ENCODE data around the gene DLGAP4. TPM values are rescaled to one million over a fixed set of nuclear protein-coding genes. Genes with fewer than 3 reads are reported as not detected.
A peak's percentile ranks its signal among the peaks of the same experiment; 100 is the strongest.

The DLGAP4 gene
- polyA plus RNA-seq, 2 of the 4 experiments (the other 2 are of a cell fraction): 11.9 to 36.7 TPM

DNA sequence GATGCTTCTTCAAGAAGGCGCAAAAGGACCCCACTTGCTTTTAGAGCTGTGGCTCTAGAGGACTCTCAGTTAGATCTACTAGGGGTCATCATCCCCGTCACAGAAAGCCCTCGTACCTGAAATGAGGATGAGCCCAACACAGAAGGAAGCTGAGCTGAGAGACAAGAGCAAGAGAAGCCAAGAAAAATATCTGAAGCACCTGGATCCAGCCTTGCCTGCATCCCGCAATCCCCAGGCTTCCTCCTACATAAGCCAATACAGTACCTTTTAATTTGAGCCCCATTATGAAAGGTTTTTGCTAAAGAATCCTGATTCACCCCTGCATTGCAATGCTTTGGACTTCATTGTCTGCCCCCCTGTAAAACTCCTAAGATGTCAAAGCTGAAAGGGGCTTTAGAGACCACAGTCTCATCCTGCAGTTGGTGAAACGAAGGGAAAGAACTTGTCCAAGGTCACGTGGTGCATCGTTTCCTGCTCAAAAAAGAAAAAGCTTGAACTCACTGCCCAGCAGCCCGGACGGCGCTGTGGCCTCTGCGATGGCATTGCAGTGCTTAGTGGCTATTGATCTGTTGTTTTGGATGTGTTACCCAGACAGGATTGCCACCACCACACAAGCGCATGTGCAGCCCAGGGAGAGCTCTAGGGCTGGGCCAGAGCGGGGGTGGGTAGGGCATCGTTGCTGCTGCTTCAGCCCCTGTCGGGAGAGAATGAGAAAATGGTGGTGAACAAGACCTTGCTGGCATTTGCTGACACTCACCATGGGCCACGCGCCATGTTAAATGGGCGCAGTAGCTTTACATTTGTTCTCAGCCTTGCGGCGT lies 41.5 kb upstream of the DLGAP4 start:
- ChIA-PET POLR2A (interaction anchor here (0.6 kb wide), 1 partner anchor 12 kb away, joined by 5 read pairs; no protein-coding TSS in a partner anchor), CTCF (interaction anchor here (2.5 to 4.5 kb wide), 2 partner anchors 9 to 175 kb away, joined by 10 to 20 read pairs; no protein-coding TSS in a partner anchor)
- DNase-seq (ENCODE audit: low read depth in 1 of 2, low spot score in 1 of 2) (no peak), FAIRE-seq (no peak), ATAC-seq (no peak)
- H3K4me1 ChIP-seq: no peaks in the 10 kb centered on the region
- H3K4me2 ChIP-seq: no peak overlapping the region
- 81% methylated on average over 20 of the region's 20 CpGs for WGBS (ENCODE audit: missing lambda C conversion rate)
- no peak overlapping the region for H3K27ac ChIP-seq
- H3K9me3 ChIP-seq: no peaks in the 10 kb centered on the region
- no peak overlapping the region for H3K4me3 ChIP-seq
- no peak for TF ChIP-seq JUN (IDR thresholded peaks at IDR 0.05)
- TF ChIP-seq, protein P1, sequence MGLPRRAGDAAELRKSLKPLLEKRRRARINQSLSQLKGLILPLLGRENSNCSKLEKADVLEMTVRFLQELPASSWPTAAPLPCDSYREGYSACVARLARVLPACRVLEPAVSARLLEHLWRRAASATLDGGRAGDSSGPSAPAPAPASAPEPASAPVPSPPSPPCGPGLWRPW (IDR thresholded peaks at IDR 0.05): no peak
- no peak for TF ChIP-seq NR3C1 (IDR thresholded peaks at IDR 0.05)
- no peak for TF ChIP-seq HOXB13 (CRISPR knock-in tag; IDR thresholded peaks at IDR 0.05; ENCODE audit: low read depth)
- TF ChIP-seq, protein P2, sequence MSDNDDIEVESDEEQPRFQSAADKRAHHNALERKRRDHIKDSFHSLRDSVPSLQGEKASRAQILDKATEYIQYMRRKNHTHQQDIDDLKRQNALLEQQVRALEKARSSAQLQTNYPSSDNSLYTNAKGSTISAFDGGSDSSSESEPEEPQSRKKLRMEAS (IDR thresholded peaks at IDR 0.05): no peak
- TF ChIP-seq, protein P3, sequence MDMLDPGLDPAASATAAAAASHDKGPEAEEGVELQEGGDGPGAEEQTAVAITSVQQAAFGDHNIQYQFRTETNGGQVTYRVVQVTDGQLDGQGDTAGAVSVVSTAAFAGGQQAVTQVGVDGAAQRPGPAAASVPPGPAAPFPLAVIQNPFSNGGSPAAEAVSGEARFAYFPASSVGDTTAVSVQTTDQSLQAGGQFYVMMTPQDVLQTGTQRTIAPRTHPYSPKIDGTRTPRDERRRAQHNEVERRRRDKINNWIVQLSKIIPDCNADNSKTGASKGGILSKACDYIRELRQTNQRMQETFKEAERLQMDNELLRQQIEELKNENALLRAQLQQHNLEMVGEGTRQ (IDR thresholded peaks at IDR 0.05): 0 out of 2 replicates have a peak, but pooled peaks have one; percentile 25
- TF ChIP-seq JUNB (IDR thresholded peaks at IDR 0.05): no peak
- no peak for TF ChIP-seq NFE2L2 (conservative IDR thresholded peaks at IDR 0.05; ENCODE audit: low read length)
- TF ChIP-seq PHF8 (IDR thresholded peaks at IDR 0.05; ENCODE audit: borderline replicate concordance, low read depth): no peak

DNA sequence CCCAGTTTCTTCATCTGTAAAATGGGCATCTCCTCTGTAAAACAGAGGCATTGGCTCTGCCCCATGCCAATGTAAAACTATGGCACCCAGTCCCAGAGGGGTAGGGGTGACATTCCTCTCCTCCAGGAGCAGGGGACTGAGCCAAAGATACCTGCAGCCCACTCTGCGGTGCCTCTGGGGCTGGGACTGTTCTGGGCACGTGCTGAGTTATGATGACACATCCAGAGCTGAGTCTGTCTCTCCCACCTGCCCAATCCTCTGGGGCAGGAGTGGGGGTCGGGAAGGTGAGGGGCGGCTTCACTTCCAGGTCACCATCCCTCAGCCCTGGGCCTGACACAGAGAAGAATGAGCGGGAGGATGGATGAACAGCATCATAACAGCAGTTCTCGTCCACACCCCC lies 40.0 kb upstream of the DLGAP4 start:
- Histone ChIP-seq H3K9me3 (no peaks in the 10 kb centered on the region), H3K4me3 (no peak overlapping the region), H3K27ac (no peak overlapping the region), H3K4me2 (no peak overlapping the region), H3K4me1 (no peaks in the 10 kb centered on the region)
- CTCF ChIA-PET: interaction anchor here (4.5 kb wide), 1 partner anchor 173 kb away, joined by 20 read pairs; no protein-coding TSS in a partner anchor
- 48% methylated on average over 5 of the region's 6 CpGs for WGBS (ENCODE audit: missing lambda C conversion rate)
- DNase-seq (ENCODE audit: low read depth in 1 of 2, low spot score in 1 of 2): no peak
- ATAC-seq: no peak
- no peak for FAIRE-seq
- POLR2A ChIA-PET: no interaction called here
- TF ChIP-seq CEBPB (IDR thresholded peaks at IDR 0.05) (no peak), ESRRA (IDR thresholded peaks at IDR 0.05; ENCODE audit: borderline replicate concordance, low read length) (no peak), EP300 (IDR thresholded peaks at IDR 0.05) (no peak), FOSB (CRISPR knock-in tag; IDR thresholded peaks at IDR 0.05) (no peak), CBX8 (IDR thresholded peaks at IDR 0.05) (no peak), HDAC2 (IDR thresholded peaks at IDR 0.05) (no peak), NFE2L2 (conservative IDR thresholded peaks at IDR 0.05; ENCODE audit: low read length) (no peak), KDM1A (IDR thresholded peaks at IDR 0.05; ENCODE audit: low read depth) (no peak), RCOR1 (IDR thresholded peaks at IDR 0.05; ENCODE audit: low read depth, low read length) (no peak), POLR2A (IDR thresholded peaks at IDR 0.05; ENCODE audit: low read length) (no peak), HOXA7 (CRISPR knock-in tag; IDR thresholded peaks at IDR 0.05) (no peak), RNF2 (IDR thresholded peaks at IDR 0.05; ENCODE audit: borderline replicate concordance, low read depth) (no peak)
- TF ChIP-seq, protein P3 (IDR thresholded peaks at IDR 0.05): no peak
- TF ChIP-seq, protein P4, sequence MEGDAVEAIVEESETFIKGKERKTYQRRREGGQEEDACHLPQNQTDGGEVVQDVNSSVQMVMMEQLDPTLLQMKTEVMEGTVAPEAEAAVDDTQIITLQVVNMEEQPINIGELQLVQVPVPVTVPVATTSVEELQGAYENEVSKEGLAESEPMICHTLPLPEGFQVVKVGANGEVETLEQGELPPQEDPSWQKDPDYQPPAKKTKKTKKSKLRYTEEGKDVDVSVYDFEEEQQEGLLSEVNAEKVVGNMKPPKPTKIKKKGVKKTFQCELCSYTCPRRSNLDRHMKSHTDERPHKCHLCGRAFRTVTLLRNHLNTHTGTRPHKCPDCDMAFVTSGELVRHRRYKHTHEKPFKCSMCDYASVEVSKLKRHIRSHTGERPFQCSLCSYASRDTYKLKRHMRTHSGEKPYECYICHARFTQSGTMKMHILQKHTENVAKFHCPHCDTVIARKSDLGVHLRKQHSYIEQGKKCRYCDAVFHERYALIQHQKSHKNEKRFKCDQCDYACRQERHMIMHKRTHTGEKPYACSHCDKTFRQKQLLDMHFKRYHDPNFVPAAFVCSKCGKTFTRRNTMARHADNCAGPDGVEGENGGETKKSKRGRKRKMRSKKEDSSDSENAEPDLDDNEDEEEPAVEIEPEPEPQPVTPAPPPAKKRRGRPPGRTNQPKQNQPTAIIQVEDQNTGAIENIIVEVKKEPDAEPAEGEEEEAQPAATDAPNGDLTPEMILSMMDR (IDR thresholded peaks at IDR 0.05): no peak
- TF ChIP-seq, protein P5, sequence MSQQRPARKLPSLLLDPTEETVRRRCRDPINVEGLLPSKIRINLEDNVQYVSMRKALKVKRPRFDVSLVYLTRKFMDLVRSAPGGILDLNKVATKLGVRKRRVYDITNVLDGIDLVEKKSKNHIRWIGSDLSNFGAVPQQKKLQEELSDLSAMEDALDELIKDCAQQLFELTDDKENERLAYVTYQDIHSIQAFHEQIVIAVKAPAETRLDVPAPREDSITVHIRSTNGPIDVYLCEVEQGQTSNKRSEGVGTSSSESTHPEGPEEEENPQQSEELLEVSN (IDR thresholded peaks at IDR 0.05; ENCODE audit: borderline replicate concordance, low read depth): no peak
- TF ChIP-seq, protein P6, sequence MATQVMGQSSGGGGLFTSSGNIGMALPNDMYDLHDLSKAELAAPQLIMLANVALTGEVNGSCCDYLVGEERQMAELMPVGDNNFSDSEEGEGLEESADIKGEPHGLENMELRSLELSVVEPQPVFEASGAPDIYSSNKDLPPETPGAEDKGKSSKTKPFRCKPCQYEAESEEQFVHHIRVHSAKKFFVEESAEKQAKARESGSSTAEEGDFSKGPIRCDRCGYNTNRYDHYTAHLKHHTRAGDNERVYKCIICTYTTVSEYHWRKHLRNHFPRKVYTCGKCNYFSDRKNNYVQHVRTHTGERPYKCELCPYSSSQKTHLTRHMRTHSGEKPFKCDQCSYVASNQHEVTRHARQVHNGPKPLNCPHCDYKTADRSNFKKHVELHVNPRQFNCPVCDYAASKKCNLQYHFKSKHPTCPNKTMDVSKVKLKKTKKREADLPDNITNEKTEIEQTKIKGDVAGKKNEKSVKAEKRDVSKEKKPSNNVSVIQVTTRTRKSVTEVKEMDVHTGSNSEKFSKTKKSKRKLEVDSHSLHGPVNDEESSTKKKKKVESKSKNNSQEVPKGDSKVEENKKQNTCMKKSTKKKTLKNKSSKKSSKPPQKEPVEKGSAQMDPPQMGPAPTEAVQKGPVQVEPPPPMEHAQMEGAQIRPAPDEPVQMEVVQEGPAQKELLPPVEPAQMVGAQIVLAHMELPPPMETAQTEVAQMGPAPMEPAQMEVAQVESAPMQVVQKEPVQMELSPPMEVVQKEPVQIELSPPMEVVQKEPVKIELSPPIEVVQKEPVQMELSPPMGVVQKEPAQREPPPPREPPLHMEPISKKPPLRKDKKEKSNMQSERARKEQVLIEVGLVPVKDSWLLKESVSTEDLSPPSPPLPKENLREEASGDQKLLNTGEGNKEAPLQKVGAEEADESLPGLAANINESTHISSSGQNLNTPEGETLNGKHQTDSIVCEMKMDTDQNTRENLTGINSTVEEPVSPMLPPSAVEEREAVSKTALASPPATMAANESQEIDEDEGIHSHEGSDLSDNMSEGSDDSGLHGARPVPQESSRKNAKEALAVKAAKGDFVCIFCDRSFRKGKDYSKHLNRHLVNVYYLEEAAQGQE (IDR thresholded peaks at IDR 0.05): no peak
- TF ChIP-seq, protein P7, sequence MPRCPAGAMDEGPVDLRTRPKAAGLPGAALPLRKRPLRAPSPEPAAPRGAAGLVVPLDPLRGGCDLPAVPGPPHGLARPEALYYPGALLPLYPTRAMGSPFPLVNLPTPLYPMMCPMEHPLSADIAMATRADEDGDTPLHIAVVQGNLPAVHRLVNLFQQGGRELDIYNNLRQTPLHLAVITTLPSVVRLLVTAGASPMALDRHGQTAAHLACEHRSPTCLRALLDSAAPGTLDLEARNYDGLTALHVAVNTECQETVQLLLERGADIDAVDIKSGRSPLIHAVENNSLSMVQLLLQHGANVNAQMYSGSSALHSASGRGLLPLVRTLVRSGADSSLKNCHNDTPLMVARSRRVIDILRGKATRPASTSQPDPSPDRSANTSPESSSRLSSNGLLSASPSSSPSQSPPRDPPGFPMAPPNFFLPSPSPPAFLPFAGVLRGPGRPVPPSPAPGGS (IDR thresholded peaks at IDR 0.05): no peak
- TF ChIP-seq, protein P2 (IDR thresholded peaks at IDR 0.05): no peak
